ENCODE measurements around the gene FAM193A. TPM values are rescaled to one million over a fixed set of nuclear protein-coding genes. Genes with fewer than 3 reads are reported as not detected.
A peak's percentile ranks its signal among the peaks of the same experiment; 100 is the strongest.
"Not testable (repeated sequence)": the region's sequence is repeated elsewhere in the genome, so short reads cannot be mapped to it uniquely, and the experiment has no call there.

Gene FAM193A
- total RNA-seq, 1 experiment from 2014 or later: 31.3 TPM

DNA sequence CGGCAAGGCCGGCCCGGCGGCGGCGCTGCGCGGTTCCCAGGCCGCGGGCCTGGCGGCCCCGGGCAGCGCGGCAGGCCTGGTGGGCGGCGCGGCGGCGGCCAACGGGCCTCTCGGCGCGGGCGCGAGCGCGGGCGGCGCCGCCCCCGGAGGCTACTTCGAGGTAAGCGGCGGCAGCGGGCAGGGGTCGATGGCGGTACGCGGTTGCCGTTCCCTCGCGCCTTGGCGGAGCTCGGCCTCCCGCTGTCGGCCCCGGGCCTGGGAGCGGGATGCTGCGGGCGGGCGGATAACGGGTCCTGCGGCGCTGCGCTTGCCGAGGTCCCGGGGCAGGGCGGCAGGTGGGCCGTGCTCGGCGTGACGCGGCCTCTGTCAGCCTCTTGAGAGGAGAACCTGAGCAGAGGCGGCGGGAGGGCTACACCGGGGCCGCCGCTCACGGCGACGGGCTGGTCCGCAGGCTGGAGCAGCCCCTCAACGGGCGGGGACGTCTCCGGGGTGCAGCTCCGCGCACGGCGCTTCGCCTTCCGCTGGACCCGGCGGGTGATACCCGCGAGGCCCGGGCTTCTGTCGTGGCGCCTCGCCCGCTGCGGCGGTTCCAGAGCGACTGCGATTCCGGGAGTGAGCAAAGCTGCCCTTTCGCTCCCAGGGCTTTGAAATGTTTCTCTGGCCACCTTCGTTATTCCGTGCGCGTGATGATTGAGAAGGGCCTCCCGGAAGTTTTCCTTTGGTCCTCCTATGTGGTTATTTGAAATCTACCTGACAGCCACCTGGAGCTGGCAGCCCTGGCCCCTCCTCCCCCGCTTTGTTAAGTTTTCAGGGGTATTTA, 774 bp downstream of the FAM193A start:
- ChIA-PET POLR2A (interaction anchor here (0.6 to 3.1 kb wide), 14 partner anchors 13 to 1421 kb away, joined by 3 to 12 read pairs (median 4); partner anchors contain the start of genes HAUS3, MXD4, POLN and RNF4), CTCF (interaction anchor here (0.6 to 1.0 kb wide), 3 partner anchors 75 to 317 kb away, joined by 3 to 4 read pairs (median 3); no protein-coding TSS in a partner anchor)
- TF ChIP-seq, protein P1, sequence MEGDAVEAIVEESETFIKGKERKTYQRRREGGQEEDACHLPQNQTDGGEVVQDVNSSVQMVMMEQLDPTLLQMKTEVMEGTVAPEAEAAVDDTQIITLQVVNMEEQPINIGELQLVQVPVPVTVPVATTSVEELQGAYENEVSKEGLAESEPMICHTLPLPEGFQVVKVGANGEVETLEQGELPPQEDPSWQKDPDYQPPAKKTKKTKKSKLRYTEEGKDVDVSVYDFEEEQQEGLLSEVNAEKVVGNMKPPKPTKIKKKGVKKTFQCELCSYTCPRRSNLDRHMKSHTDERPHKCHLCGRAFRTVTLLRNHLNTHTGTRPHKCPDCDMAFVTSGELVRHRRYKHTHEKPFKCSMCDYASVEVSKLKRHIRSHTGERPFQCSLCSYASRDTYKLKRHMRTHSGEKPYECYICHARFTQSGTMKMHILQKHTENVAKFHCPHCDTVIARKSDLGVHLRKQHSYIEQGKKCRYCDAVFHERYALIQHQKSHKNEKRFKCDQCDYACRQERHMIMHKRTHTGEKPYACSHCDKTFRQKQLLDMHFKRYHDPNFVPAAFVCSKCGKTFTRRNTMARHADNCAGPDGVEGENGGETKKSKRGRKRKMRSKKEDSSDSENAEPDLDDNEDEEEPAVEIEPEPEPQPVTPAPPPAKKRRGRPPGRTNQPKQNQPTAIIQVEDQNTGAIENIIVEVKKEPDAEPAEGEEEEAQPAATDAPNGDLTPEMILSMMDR (IDR thresholded peaks at IDR 0.05; ENCODE audit: unreplicated experiment): no peak
- intact Hi-C loops (cut with micrococcal nuclease): loop anchor here (10.0 kb wide), 1 partner anchor 128 kb away; no protein-coding TSS in a partner anchor
- H3K27me3 Mint-ChIP-seq (ENCODE audit: insufficient read depth, unreplicated experiment): no peaks in the 10 kb centered on the region
- DNase-seq (ENCODE audit: unreplicated experiment): peak; percentile 47
- peak overlapping the region; percentile 81 for H3K4me3 Mint-ChIP-seq (ENCODE audit: unreplicated experiment)
- H3K4me1 Mint-ChIP-seq (ENCODE audit: insufficient read depth, unreplicated experiment): no peaks in the 10 kb centered on the region
- peak overlapping the region; percentile 63 for H3K27ac Mint-ChIP-seq (ENCODE audit: low read depth, unreplicated experiment)
- no peaks in the 10 kb centered on the region for H3K9me3 Mint-ChIP-seq (ENCODE audit: unreplicated experiment)
- no TSS peak for BruUV-seq (replicated peaks)
- peaks cover 5% of the 10 kb centered on the region for H3K36me3 Mint-ChIP-seq (ENCODE audit: insufficient read depth, unreplicated experiment)

DNA sequence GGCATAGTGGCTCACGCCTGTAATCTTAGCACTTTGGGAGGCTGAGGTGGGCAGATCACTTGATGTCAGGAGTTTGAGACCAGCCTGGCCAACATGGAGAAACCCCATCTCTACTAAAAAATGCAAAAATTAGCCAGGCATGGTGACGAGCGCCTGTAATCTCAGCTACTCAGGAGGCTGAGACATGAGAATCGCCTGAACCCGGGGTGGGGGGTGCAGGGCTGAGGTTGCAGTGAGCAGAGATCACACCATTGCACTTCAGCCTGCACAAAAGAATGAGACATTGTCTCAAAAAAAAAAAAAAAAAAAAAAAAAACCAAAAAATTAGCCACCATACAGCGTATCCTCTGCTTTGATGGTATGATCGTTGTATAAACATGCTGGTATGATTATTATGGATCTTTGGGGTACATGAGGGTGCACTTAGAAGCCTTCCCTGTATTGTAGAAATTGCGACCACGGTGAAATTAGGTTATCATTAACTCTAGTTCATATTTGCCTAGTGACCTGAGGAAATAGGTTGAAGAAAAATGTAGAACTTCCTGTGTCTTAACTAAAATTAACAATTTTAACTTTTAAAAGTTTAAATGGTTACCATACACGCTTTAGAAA, 7.2 kb downstream of the FAM193A start:
- BruUV-seq (replicated peaks); POLR2A ChIA-PET; H3K36me3 Mint-ChIP-seq (ENCODE audit: insufficient read depth, unreplicated experiment); H3K9me3 Mint-ChIP-seq (ENCODE audit: unreplicated experiment); intact Hi-C loops (cut with micrococcal nuclease); DNase-seq (ENCODE audit: unreplicated experiment); H3K4me3 Mint-ChIP-seq (ENCODE audit: unreplicated experiment); H3K27ac Mint-ChIP-seq (ENCODE audit: low read depth, unreplicated experiment); H3K27me3 Mint-ChIP-seq (ENCODE audit: insufficient read depth, unreplicated experiment); H3K4me1 Mint-ChIP-seq (ENCODE audit: insufficient read depth, unreplicated experiment); CTCF ChIA-PET: not testable (repeated sequence)

DNA sequence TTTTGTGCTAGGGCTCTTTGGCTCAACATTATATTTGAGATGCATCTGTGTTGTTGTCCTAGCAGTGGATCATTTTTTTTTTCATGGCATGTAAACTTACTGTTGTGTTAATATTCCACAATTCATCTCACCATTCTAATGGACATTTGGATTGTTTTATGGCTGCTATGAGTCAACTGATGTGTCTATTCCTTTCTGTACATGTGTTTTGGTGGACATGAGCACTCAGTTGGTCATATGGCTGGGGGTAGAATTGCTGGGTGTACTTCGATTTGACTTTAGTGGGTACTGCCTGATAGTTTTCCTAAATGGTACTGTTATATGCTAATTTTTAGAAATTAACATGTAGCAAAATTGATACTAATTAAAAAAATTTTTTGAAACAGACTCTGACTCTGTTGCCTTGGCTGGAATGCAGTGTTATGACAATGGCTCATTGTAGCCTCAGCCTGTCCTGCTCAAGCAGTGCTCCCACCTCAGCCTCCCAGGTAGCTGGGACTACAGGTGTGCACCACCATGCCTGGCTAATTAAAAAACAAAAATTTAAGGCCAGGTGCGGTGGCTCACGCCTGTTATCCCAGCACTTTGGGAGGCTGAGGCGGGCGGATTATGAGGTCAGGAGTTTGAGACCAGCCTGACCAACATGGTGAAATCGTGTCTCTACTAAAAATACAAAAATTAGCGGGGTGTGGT, 9.0 kb downstream of the FAM193A start:
- ChIA-PET CTCF (no interaction called here), POLR2A (no interaction called here)
- H3K9me3 Mint-ChIP-seq (ENCODE audit: unreplicated experiment): no peaks in the 10 kb centered on the region
- H3K27ac Mint-ChIP-seq (ENCODE audit: low read depth, unreplicated experiment): no peak overlapping the region
- no peaks in the 10 kb centered on the region for H3K27me3 Mint-ChIP-seq (ENCODE audit: insufficient read depth, unreplicated experiment)
- no peak overlapping the region for H3K4me3 Mint-ChIP-seq (ENCODE audit: unreplicated experiment)
- BruUV-seq (replicated peaks): no TSS peak
- peaks cover 7% of the 10 kb centered on the region for H3K36me3 Mint-ChIP-seq (ENCODE audit: insufficient read depth, unreplicated experiment)
- TF ChIP-seq, protein P1 (IDR thresholded peaks at IDR 0.05; ENCODE audit: unreplicated experiment): no peak
- intact Hi-C loops (cut with micrococcal nuclease): no loop called here
- DNase-seq (ENCODE audit: unreplicated experiment): no peak
- no peaks in the 10 kb centered on the region for H3K4me1 Mint-ChIP-seq (ENCODE audit: insufficient read depth, unreplicated experiment)

DNA sequence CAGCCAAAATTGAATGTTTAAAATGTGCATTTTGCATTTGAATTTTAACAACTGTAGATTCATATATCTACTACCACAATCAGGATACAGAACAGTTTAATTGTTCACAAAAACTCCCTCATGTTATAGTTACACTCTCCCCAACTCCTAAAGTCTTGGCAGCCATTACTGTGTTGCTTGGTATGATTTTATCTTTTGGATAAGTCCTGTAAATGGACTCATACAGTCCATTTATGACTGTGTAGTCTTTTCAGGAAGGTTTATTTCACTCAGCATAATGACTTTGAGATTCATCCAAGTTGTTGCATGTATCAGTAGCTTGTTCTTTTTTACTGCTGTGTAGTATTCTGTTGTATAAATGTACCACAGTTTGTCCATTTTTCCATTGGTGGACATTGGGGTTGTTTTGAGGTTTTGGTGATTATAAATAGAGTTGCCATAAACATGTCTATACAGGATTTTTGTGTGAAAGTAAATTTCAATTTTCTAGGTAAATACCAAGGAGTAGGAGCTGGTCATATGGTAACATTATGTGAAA, 9.9 kb downstream of the FAM193A start:
- H3K4me3 Mint-ChIP-seq (ENCODE audit: unreplicated experiment): no peak overlapping the region
- ChIA-PET CTCF (interaction anchor here (0.6 kb wide), 2 partner anchors 10 to 905 kb away, joined by 3 to 5 read pairs; no protein-coding TSS in a partner anchor), POLR2A (interaction anchor here (0.6 to 1.0 kb wide), 2 partner anchors 12 to 111 kb away, joined by 3 to 4 read pairs; no protein-coding TSS in a partner anchor)
- no peaks in the 10 kb centered on the region for H3K9me3 Mint-ChIP-seq (ENCODE audit: unreplicated experiment)
- no peaks in the 10 kb centered on the region for H3K4me1 Mint-ChIP-seq (ENCODE audit: insufficient read depth, unreplicated experiment)
- TF ChIP-seq, protein P1 (IDR thresholded peaks at IDR 0.05; ENCODE audit: unreplicated experiment): no peak
- no TSS peak for BruUV-seq (replicated peaks)
- no peaks in the 10 kb centered on the region for H3K27me3 Mint-ChIP-seq (ENCODE audit: insufficient read depth, unreplicated experiment)
- H3K36me3 Mint-ChIP-seq (ENCODE audit: insufficient read depth, unreplicated experiment): peaks cover 4% of the 10 kb centered on the region
- intact Hi-C loops (cut with micrococcal nuclease): no loop called here
- DNase-seq (ENCODE audit: unreplicated experiment): no peak
- no peak overlapping the region for H3K27ac Mint-ChIP-seq (ENCODE audit: low read depth, unreplicated experiment)

DNA sequence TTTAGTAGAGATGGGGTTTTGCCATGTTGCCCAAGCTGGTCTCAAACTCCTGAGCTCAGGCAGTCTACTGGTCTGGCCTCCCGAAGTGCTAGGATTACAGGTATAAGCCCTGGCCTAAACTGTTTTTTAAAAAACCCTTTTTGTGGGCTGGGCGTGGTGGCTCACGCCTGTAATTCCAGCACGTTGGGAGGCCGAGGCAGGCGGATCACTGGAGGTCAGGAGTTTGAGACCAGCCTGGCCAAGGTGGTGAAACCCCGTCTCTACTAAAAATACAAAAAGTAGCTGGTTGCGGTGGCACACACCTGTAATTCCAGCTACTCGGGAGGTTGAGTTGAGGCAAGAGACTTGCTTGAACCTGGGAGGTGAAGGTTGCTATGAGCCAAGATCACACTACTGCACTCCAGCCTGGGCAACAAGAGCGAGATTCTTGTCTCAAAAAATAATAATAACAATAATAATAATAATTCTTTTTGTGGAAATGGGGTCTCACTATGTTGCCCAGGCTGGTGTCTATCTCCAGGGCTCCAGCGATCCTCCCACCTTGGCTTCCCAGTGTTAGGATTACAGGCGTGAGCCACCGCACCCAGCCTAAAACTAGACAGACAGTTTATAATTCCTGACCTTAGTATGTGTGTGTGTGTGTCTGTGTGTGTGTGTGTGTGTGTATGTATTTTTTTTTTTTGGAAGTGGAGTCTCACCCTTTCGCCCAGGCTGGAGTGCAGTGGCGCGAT, 10.7 kb downstream of the FAM193A start:
- H3K27me3 Mint-ChIP-seq (ENCODE audit: insufficient read depth, unreplicated experiment); H3K9me3 Mint-ChIP-seq (ENCODE audit: unreplicated experiment); H3K4me3 Mint-ChIP-seq (ENCODE audit: unreplicated experiment); H3K27ac Mint-ChIP-seq (ENCODE audit: low read depth, unreplicated experiment); DNase-seq (ENCODE audit: unreplicated experiment); BruUV-seq (replicated peaks); H3K36me3 Mint-ChIP-seq (ENCODE audit: insufficient read depth, unreplicated experiment); intact Hi-C loops (cut with micrococcal nuclease); H3K4me1 Mint-ChIP-seq (ENCODE audit: insufficient read depth, unreplicated experiment): not testable (repeated sequence)
- ChIA-PET CTCF (interaction anchor here (0.6 kb wide), 2 partner anchors 9 to 904 kb away, joined by 3 to 5 read pairs; no protein-coding TSS in a partner anchor), POLR2A (interaction anchor here (0.6 to 1.0 kb wide), 2 partner anchors 11 to 111 kb away, joined by 3 to 4 read pairs; no protein-coding TSS in a partner anchor)
